Measurements from ENCODE around the gene RBM6. TPM values are rescaled to one million over a fixed set of nuclear protein-coding genes. Genes with fewer than 3 reads are reported as not detected.

RBM6 gene
- total and polyA plus RNA-seq, 12 donors, result 34.8 to 700 (median 82.2) TPM

- WGBS, 4 donors, result 96 to 99% (median 98%) methylated on average over 3 of the region's 3 CpGs
- Histone ChIP-seq H3K36me3 (replicated peaks in 1 of 2) (peaks cover 0 to 12% of the 10 kb centered on the region in 2 donors), H3K4me3 (no peak overlapping the region), H3K9me3 (replicated peaks in 1 of 3) (no peaks in the 10 kb centered on the region), H3K27ac (no peak overlapping the region), H3K27me3 (no peaks in the 10 kb centered on the region), H3K4me1 (replicated peaks in 1 of 2) (no peaks in the 10 kb centered on the region)
- intact Hi-C loops (cut with DNase I), result no loop called here
- no peak for TF ChIP-seq POLR2A (IDR thresholded peaks at IDR 0.05)
- TF ChIP-seq CTCF (IDR thresholded peaks at IDR 0.05), result no peak
- DNase-seq, result no peak
Measured at GRCh38 chr3:50001511-50001910, 61.6 kb downstream of the RBM6 start.

GRCh38 chr3:50003216-50003615 is 63.3 kb downstream of the RBM6 start:
- H3K27ac ChIP-seq, result no peak overlapping the region
- WGBS, 4 donors, result 66 to 77% (median 72%) methylated on average over 3 of the region's 3 CpGs
- peak in 1 of 7 donors; percentile 25 for DNase-seq
- H3K4me1 ChIP-seq (replicated peaks in 1 of 2), result no peaks in the 10 kb centered on the region
- H3K4me3 ChIP-seq, result no peak overlapping the region
- no peak for TF ChIP-seq CTCF (IDR thresholded peaks at IDR 0.05)
- no peak for TF ChIP-seq POLR2A (IDR thresholded peaks at IDR 0.05)
- intact Hi-C loops (cut with DNase I), result no loop called here
- no peaks in the 10 kb centered on the region for H3K9me3 ChIP-seq (replicated peaks in 1 of 3)
- H3K36me3 ChIP-seq (replicated peaks in 1 of 2), result peaks cover 0 to 12% of the 10 kb centered on the region in 2 donors
- no peaks in the 10 kb centered on the region for H3K27me3 ChIP-seq

- H3K4me1 ChIP-seq (replicated peaks in 1 of 2), result no peaks in the 10 kb centered on the region
- no peak for DNase-seq
- no peak for TF ChIP-seq POLR2A (IDR thresholded peaks at IDR 0.05)
- no peak for TF ChIP-seq CTCF (IDR thresholded peaks at IDR 0.05)
- intact Hi-C loops (cut with DNase I), result no loop called here
- WGBS, 4 donors, result 0 to 40% (median 27%) methylated on average over 1 of the region's 1 CpG
- H3K27me3 ChIP-seq, result no peaks in the 10 kb centered on the region
- peaks cover 0 to 12% of the 10 kb centered on the region in 2 donors for H3K36me3 ChIP-seq (replicated peaks in 1 of 2)
- no peak overlapping the region for H3K27ac ChIP-seq
- H3K4me3 ChIP-seq, result no peak overlapping the region
- H3K9me3 ChIP-seq (replicated peaks in 1 of 3), result no peaks in the 10 kb centered on the region
Measured at GRCh38 chr3:50003824-50004223, 63.9 kb downstream of the RBM6 start.

- H3K36me3 ChIP-seq (replicated peaks in 1 of 2), result peaks cover 0 to 13% of the 10 kb centered on the region in 2 donors
- peaks cover 0 to 1% of the 10 kb centered on the region in 2 donors for H3K4me1 ChIP-seq (replicated peaks in 1 of 2)
- intact Hi-C loops (cut with DNase I), result no loop called here
- 78 to 100% (median 93%) methylated on average over 1 of the region's 1 CpG for WGBS, 4 donors
- TF ChIP-seq POLR2A (IDR thresholded peaks at IDR 0.05) (no peak), CTCF (IDR thresholded peaks at IDR 0.05) (no peak)
- H3K27ac ChIP-seq, result no peak overlapping the region
- DNase-seq, result no peak
- H3K4me3 ChIP-seq, result no peak overlapping the region
- no peaks in the 10 kb centered on the region for H3K9me3 ChIP-seq (replicated peaks in 1 of 3)
- H3K27me3 ChIP-seq, result no peaks in the 10 kb centered on the region
Measured at GRCh38 chr3:50008931-50009330, 69.0 kb downstream of the RBM6 start.

Measured in adrenal gland (tissue), 12 donors.